ENCODE results near the gene RNF130.
"Not testable (repeated sequence)": the region's sequence is repeated elsewhere in the genome, so short reads cannot be mapped to it uniquely, and the experiment has no call there.

Gene RNF130

GRCh38 chr5:180102636-180103035, 31.1 kb upstream of the RNF130 start:
- DNase-seq (ENCODE audit: low spot score), result no peak

GRCh38 chr5:180101451-180102105, 30.0 kb upstream of the RNF130 start:
- no peak for DNase-seq (ENCODE audit: low spot score)

- DNase-seq (ENCODE audit: low spot score), result no peak
Observed at GRCh38 chr5:180100621-180101450, 29.3 kb upstream of the RNF130 start.

- DNase-seq (ENCODE audit: low spot score), result no peak
Observed at GRCh38 chr5:180099733-180100611, 28.4 kb upstream of the RNF130 start.

- peak; percentile 31 for DNase-seq (ENCODE audit: low spot score)
Observed at GRCh38 chr5:180098991-180099732, 27.6 kb upstream of the RNF130 start.

- DNase-seq (ENCODE audit: low spot score), result no peak
Observed at GRCh38 chr5:180098526-180098925, 27.0 kb upstream of the RNF130 start.

GRCh38 chr5:180097926-180098325, 26.4 kb upstream of the RNF130 start:
- no peak for DNase-seq (ENCODE audit: low spot score)

- DNase-seq (ENCODE audit: low spot score), result no peak
Observed at GRCh38 chr5:180097163-180097894, 25.8 kb upstream of the RNF130 start.

- DNase-seq (ENCODE audit: low spot score), result no peak
Observed at GRCh38 chr5:180096616-180097015, 25.1 kb upstream of the RNF130 start.

GRCh38 chr5:180095545-180095944, 24.0 kb upstream of the RNF130 start:
- DNase-seq (ENCODE audit: low spot score), result no peak

GRCh38 chr5:180093651-180094382, 22.3 kb upstream of the RNF130 start:
- no peak for DNase-seq (ENCODE audit: low spot score)

GRCh38 chr5:180093241-180093640, 21.7 kb upstream of the RNF130 start:
- no peak for DNase-seq (ENCODE audit: low spot score)

- peak; percentile 72 for DNase-seq (ENCODE audit: low spot score)
Observed at GRCh38 chr5:180090769-180091546, 19.4 kb upstream of the RNF130 start.

- peak; percentile 67 for DNase-seq (ENCODE audit: low spot score)
Observed at GRCh38 chr5:180090098-180090768, 18.7 kb upstream of the RNF130 start.

GRCh38 chr5:180089628-180090027, 18.1 kb upstream of the RNF130 start:
- not testable (repeated sequence) for DNase-seq (ENCODE audit: low spot score)

- no peak for DNase-seq (ENCODE audit: low spot score)
Observed at GRCh38 chr5:180088561-180088960, 17.0 kb upstream of the RNF130 start.

GRCh38 chr5:180086816-180087399, 15.3 kb upstream of the RNF130 start:
- no peak for DNase-seq (ENCODE audit: low spot score)

GRCh38 chr5:180085837-180086236, 14.3 kb upstream of the RNF130 start:
- DNase-seq (ENCODE audit: low spot score), result no peak
